C4-2B (cell line): Measurements from ENCODE around the gene PMVK.

Experiments used
- ZFX ChIP-seq: fragments of 450-650 bp; IDR thresholded peaks from 2 replicates; pipeline ENCODE4 v1.6.1; 2017
- TF ChIP-seq, protein P1 (sequence below): fragments of 450-650 bp; conservative IDR thresholded peaks from 2 replicates; pipeline ENCODE4 v1.5.1; 2017; ENCODE audit warnings: mild to moderate bottlenecking

DNA sequence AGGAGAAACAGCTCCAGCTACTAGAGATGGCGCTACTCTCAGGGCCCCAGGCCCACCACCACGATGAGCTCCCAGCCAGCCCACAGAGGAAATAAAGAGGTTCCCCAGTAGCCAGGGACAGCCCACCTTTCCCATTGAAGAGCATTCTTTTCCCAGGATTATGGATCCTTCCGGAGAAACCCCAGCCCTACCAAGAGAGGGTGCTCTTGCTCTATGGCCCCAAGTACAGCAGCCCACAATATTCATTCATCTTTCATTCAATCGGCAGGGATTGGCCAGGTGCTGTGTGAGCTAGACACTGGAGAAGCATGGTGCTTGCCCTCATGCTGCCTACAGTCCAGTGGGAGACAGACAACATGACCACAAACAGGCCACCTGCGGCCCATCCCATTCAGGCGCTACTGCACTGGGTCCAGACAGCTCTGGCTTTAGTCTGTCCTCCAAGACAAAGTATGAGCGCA is 29.9 kb downstream of the PMVK start:
- TF ChIP-seq, protein P1, sequence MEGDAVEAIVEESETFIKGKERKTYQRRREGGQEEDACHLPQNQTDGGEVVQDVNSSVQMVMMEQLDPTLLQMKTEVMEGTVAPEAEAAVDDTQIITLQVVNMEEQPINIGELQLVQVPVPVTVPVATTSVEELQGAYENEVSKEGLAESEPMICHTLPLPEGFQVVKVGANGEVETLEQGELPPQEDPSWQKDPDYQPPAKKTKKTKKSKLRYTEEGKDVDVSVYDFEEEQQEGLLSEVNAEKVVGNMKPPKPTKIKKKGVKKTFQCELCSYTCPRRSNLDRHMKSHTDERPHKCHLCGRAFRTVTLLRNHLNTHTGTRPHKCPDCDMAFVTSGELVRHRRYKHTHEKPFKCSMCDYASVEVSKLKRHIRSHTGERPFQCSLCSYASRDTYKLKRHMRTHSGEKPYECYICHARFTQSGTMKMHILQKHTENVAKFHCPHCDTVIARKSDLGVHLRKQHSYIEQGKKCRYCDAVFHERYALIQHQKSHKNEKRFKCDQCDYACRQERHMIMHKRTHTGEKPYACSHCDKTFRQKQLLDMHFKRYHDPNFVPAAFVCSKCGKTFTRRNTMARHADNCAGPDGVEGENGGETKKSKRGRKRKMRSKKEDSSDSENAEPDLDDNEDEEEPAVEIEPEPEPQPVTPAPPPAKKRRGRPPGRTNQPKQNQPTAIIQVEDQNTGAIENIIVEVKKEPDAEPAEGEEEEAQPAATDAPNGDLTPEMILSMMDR, result peak; percentile 34; the same call in 1 of the 2 replicates
- TF ChIP-seq ZFX, result no peak
